Subcutaneous adipose tissue (tissue), 4 donors: Measurements from ENCODE around the gene HINT1. TPM values are rescaled to one million over a fixed set of nuclear protein-coding genes. Genes with fewer than 3 reads are reported as not detected.

Experiments used
- CTCF ChIP-seq: fragments of 450-650 bp; IDR thresholded peaks from one replicate; pipeline ENCODE4 v1.5.1; 2016; ENCODE audit warnings: low read depth, mild to moderate bottlenecking, control low read depth, antibody characterized with exemption, moderate library complexity
- total RNA-seq, 4 donors: library from RNA; depleted of rRNA; stranded (reverse); fragments of >200 nt; gene quantifications; one replicate each; pipeline ENCODE4 v1.1.0, GENCODE V29; 2016

HINT1 gene
- total RNA-seq, 4 donors from 2014 or later = 157 to 214 (median 169) TPM

GRCh38 chr5:131156957-131157356 lies 8.1 kb downstream of the HINT1 start:
- no peak for TF ChIP-seq CTCF

- TF ChIP-seq CTCF = no peak
Measured at GRCh38 chr5:131156385-131156784, 8.7 kb downstream of the HINT1 start.

- TF ChIP-seq CTCF = no peak
Measured at GRCh38 chr5:131151216-131151615, 13.8 kb downstream of the HINT1 start.

- TF ChIP-seq CTCF = no peak
Measured at GRCh38 chr5:131150408-131150807, 14.6 kb downstream of the HINT1 start.

- TF ChIP-seq CTCF = no peak
Measured at GRCh38 chr5:131148835-131149234, 16.2 kb downstream of the HINT1 start.

- TF ChIP-seq CTCF = no peak
Measured at GRCh38 chr5:131147258-131147657, 17.8 kb downstream of the HINT1 start.

- TF ChIP-seq CTCF = no peak
Measured at GRCh38 chr5:131142970-131143617, 22.0 kb downstream of the HINT1 start.
